H1 (cell line): ENCODE measurements around the gene SPDYE6. TPM values are rescaled to one million over a fixed set of nuclear protein-coding genes. Genes with fewer than 3 reads are reported as not detected.

ENCODE experiments used
- CTCF ChIA-PET: fragments of 300-600 bp; sonication (Branson Sonifier 250); formaldehyde crosslinking; loops from one replicate; lab custom pipeline; 2021; ENCODE audit not compliant: partially characterized antibody; lab: Charles Lee
- POLR2A ChIA-PET: fragments of 300-600 bp; sonication (Branson Sonifier 250); formaldehyde crosslinking; loops from one replicate; lab custom pipeline; 2021; ENCODE audit warnings: inconsistent platforms; ENCODE audit not compliant: partially characterized antibody; lab: Charles Lee
- DNase-seq, 2 experiments: peaks; one replicate each; pipeline versions ENCODE4 v3.0.0 to v3.0.0-alpha.2; 2010 to 2022; ENCODE audit warnings: low spot score in 2 of 2, low read depth in 1 of 2, mixed read lengths in 1 of 2
- FAIRE-seq: peaks from 2 replicates; lab custom pipeline; 2011; peaks lifted over from hg19 to GRCh38; lab: Jason Lieb, UNC
- H2AFZ ChIP-seq: 2 replicates; pipeline ENCODE4 v1.8.1; 2012; ENCODE audit warnings: low read length, inconsistent platforms
- H2AK5ac ChIP-seq: 2 replicates; pipeline ENCODE4 v1.6.1; 2013; ENCODE audit warnings: low read depth, low read length
- H2BK120ac ChIP-seq: replicated peaks from 2 replicates; pipeline ENCODE3; 2013; ENCODE audit warnings: low read depth, low read length, inconsistent platforms
- H2BK12ac ChIP-seq: 2 replicates; pipeline ENCODE4 v1.6.1; 2013; ENCODE audit warnings: low read depth, low read length
- H2BK15ac ChIP-seq: 2 replicates; pipeline ENCODE4 v1.6.1; 2013; ENCODE audit warnings: low read length
- H2BK20ac ChIP-seq: 2 replicates; pipeline ENCODE4 v1.6.1; 2013; ENCODE audit warnings: low read length
- H2BK5ac ChIP-seq: 2 replicates; pipeline ENCODE4 v1.6.1; 2013; ENCODE audit warnings: low read depth, low read length
- H3K14ac ChIP-seq: 2 replicates; pipeline ENCODE4 v1.6.1; 2013; ENCODE audit warnings: inconsistent platforms; ENCODE audit not compliant: insufficient read length
- H3K18ac ChIP-seq: 2 replicates; pipeline ENCODE4 v1.6.1; 2013; ENCODE audit warnings: low read length; ENCODE audit errors: extremely low read depth
- H3K23ac ChIP-seq: 2 replicates; pipeline ENCODE4 v1.6.1; 2013; ENCODE audit warnings: inconsistent platforms; ENCODE audit not compliant: insufficient read length
- H3K23me2 ChIP-seq: 2 replicates; pipeline ENCODE4 v1.6.1; 2013; ENCODE audit warnings: low read depth, low read length
- H3K27ac ChIP-seq: 2 replicates; pipeline ENCODE4 v1.6.1; 2011; ENCODE audit warnings: low read depth, low read length, inconsistent platforms
- H3K27me3 ChIP-seq, 4 experiments: replicated peaks in 1 of 4; 1 replicate in 1 of 4; 2 replicates in 3 of 4; pipeline versions ENCODE4 v1.6.1 to v1.8.1; 2011 to 2013; ENCODE audit warnings: low read length in 3 of 4, mild to moderate bottlenecking in 3 of 4, inconsistent platforms in 2 of 4, mixed read lengths in 2 of 4, moderate library complexity in 1 of 4; ENCODE audit not compliant: control insufficient read depth in 3 of 4, insufficient read depth in 3 of 4; ENCODE audit errors: extremely low read depth in 1 of 4
- H3K36me3 ChIP-seq, 4 experiments: 2 replicates each; pipeline versions ENCODE4 v1.6.1 to v1.8.1; 2011 to 2013; ENCODE audit warnings: mild to moderate bottlenecking in 4 of 4, low read length in 3 of 4, moderate library complexity in 2 of 4, control low read depth in 1 of 4, inconsistent platforms in 1 of 4; ENCODE audit not compliant: insufficient read depth in 4 of 4, control insufficient read depth in 2 of 4
- H3K4ac ChIP-seq: replicated peaks from 2 replicates; pipeline ENCODE3; 2013; ENCODE audit warnings: low read length, low read depth, mixed read lengths, inconsistent platforms; ENCODE audit not compliant: insufficient read length
- H3K4me1 ChIP-seq, 4 experiments: replicated peaks in 1 of 4; 1 replicate in 1 of 4; 2 replicates in 3 of 4; pipeline versions ENCODE4 v1.6.1 to v1.8.1; 2011 to 2013; ENCODE audit warnings: low read length in 3 of 4, inconsistent platforms in 2 of 4, mixed read lengths in 1 of 4; ENCODE audit not compliant: insufficient read depth in 4 of 4, control insufficient read depth in 3 of 4
- H3K4me2 ChIP-seq, 2 experiments: 2 replicates each; pipeline versions ENCODE4 v1.6.1 to v1.8.1; 2011 to 2013; ENCODE audit warnings: low read depth in 2 of 2, low read length in 2 of 2, control low read depth in 1 of 2, inconsistent platforms in 1 of 2, mild to moderate bottlenecking in 1 of 2; ENCODE audit not compliant: insufficient read depth in 1 of 2
- H3K4me3 ChIP-seq, 4 experiments: fragments of 200-600, 300-600 bp in 1 of 4; sonication (generic), shearing (Covaris generic), sonication (Bioruptor Twin) in 1 of 4; 2 replicates each; pipeline versions ENCODE4 v1.5.1 to v1.8.1; 2011 to 2016; ENCODE audit warnings: low read length in 4 of 4, low read depth in 3 of 4, control low read depth in 2 of 4, inconsistent platforms in 2 of 4, mild to moderate bottlenecking in 2 of 4, mixed read lengths in 1 of 4, moderate library complexity in 1 of 4; ENCODE audit not compliant: insufficient read depth in 2 of 4; ENCODE audit errors: extremely low read depth in 1 of 4
- H3K56ac ChIP-seq: replicated peaks from 2 replicates; pipeline ENCODE3; 2013; ENCODE audit warnings: low read depth, mild to moderate bottlenecking, mixed read lengths, low read length, inconsistent platforms; ENCODE audit not compliant: insufficient read length
- H3K79me1 ChIP-seq: 2 replicates; pipeline ENCODE4 v1.6.1; 2013; ENCODE audit warnings: low read depth, low read length, control low read depth
- H3K79me2 ChIP-seq, 2 experiments: 2 replicates each; pipeline versions ENCODE4 v1.6.1 to v1.8.1; 2012 to 2013; ENCODE audit warnings: low read length in 2 of 2, mild to moderate bottlenecking in 2 of 2, inconsistent platforms in 1 of 2; ENCODE audit not compliant: insufficient read depth in 2 of 2, control insufficient read depth in 1 of 2
- H3K9ac ChIP-seq, 4 experiments: replicated peaks in 1 of 4; 1 replicate in 1 of 4; 2 replicates in 3 of 4; pipeline versions ENCODE4 v1.6.1 to v1.8.1; 2011 to 2013; ENCODE audit warnings: low read depth in 3 of 4, low read length in 3 of 4, control low read depth in 2 of 4, mild to moderate bottlenecking in 2 of 4, moderate library complexity in 2 of 4, inconsistent platforms in 1 of 4; ENCODE audit errors: extremely low read depth in 1 of 4
- H3K9me3 ChIP-seq, 2 experiments: 2 replicates each; pipeline versions ENCODE4 v1.6.1 to v1.8.1; 2012 to 2013; ENCODE audit warnings: mild to moderate bottlenecking in 2 of 2, moderate library complexity in 2 of 2, control low read depth in 1 of 2, inconsistent platforms in 1 of 2, low read depth in 1 of 2, low read length in 1 of 2, mixed read lengths in 1 of 2; ENCODE audit not compliant: insufficient read depth in 2 of 2
- H4K20me1 ChIP-seq, 2 experiments: replicated peaks in 1 of 2; 2 replicates each; pipeline versions ENCODE3 to v1.8.1; 2011 to 2013; ENCODE audit warnings: inconsistent platforms in 2 of 2, low read length in 2 of 2, mild to moderate bottlenecking in 1 of 2; ENCODE audit not compliant: insufficient read depth in 2 of 2, control insufficient read depth in 1 of 2
- H4K5ac ChIP-seq: 2 replicates; pipeline ENCODE4 v1.6.1; 2013; ENCODE audit warnings: low read length, low read depth, mixed read lengths, inconsistent platforms; ENCODE audit not compliant: insufficient read length
- H4K8ac ChIP-seq: 2 replicates; pipeline ENCODE4 v1.8.0; 2013; ENCODE audit warnings: mild to moderate bottlenecking, moderate library complexity, low read length, inconsistent platforms; ENCODE audit not compliant: insufficient read depth; ENCODE audit errors: extremely low read depth
- H4K91ac ChIP-seq: replicated peaks from 2 replicates; pipeline ENCODE3; 2013; ENCODE audit warnings: low read length, mixed read lengths, inconsistent platforms; ENCODE audit not compliant: insufficient read length
- HDAC2 ChIP-seq, 2 experiments: fragments of 300-600 bp in 1 of 2; sonication (generic) in 1 of 2; IDR thresholded peaks; 2 replicates each; pipeline ENCODE4 v1.6.1; 2011 to 2012; ENCODE audit warnings: low read depth in 2 of 2, low read length in 2 of 2, mild to moderate bottlenecking in 2 of 2, moderate library complexity in 2 of 2, borderline replicate concordance in 1 of 2, inconsistent platforms in 1 of 2
- HDAC6 ChIP-seq: IDR thresholded peaks from one replicate; pipeline ENCODE4 v1.7.1; 2012; ENCODE audit warnings: low read depth, mild to moderate bottlenecking, inconsistent platforms, low read length, moderate library complexity
- KDM1A ChIP-seq: fragments of 200-600, 300-600 bp; sonication (generic); IDR thresholded peaks from 2 replicates; pipeline ENCODE4 v1.7.1; 2016; ENCODE audit warnings: mild to moderate bottlenecking, low read length, borderline replicate concordance
- WGBS, 2 experiments: shearing (Covaris generic) in 1 of 2; methylation state at CpG; one replicate each; pipeline versions ENCODE4 v1.1.6 to v1.1.7; 2013 to 2015; ENCODE audit warnings: low lambda C conversion rate in 2 of 2, mixed read lengths in 2 of 2, inconsistent platforms in 1 of 2, low coverage in 1 of 2, missing lambda C conversion rate in 1 of 2; ENCODE audit not compliant: insufficient replicate concordance in 2 of 2, insufficient coverage in 1 of 2, insufficient read length in 1 of 2; ENCODE audit errors: extremely low coverage in 1 of 2, missing lambda C conversion rate in 1 of 2; 5-methylcytosine and 5-hydroxymethylcytosine counted together
- polyA plus RNA-seq, 7 experiments: library from polyadenylated mRNA; depleted of rRNA in 3 of 7; stranded (reverse) in 5 of 7; unstranded in 2 of 7; fragments of >200 nt in 5 of 7; fragments of 200-250 nt in 2 of 7; gene quantifications; 1 replicate in 5 of 7; 2 replicates in 1 of 7; 4 replicates in 1 of 7; pipeline versions ENCODE4 v1.2.1 to v1.2.3, GENCODE V29; 2011 to 2013; ENCODE audit warnings: missing spikeins in 2 of 7, mixed read lengths in 2 of 7
- total RNA-seq: library from RNA; stranded (reverse); fragmentation: NEBNext Ultra II Directional; extraction: Animal tissue kit (Norgen Biotek cat#: 25700); gene quantifications from 2 replicates; pipeline ENCODE4 v1.2.1, GENCODE V29; 2021

The SPDYE6 gene
- total and polyA plus RNA-seq, 2 of the 8 experiments (the other 6 are each of a cell fraction or from before 2014, with no cell fraction given), result not detected

- H2BK120ac ChIP-seq, result no peak overlapping the region
- H4K8ac ChIP-seq, result no peak overlapping the region
- no peaks in the 10 kb centered on the region for H3K23me2 ChIP-seq
- H3K4me2 ChIP-seq, result no peak overlapping the region
- 96% methylated on average over 9 of the region's 9 CpGs; no CpG with 5 or more reads in 1 of the 2 experiments for WGBS, 2 experiments
- H4K20me1 ChIP-seq, result peaks cover 0 to 3% of the 10 kb centered on the region in 2 experiments
- H2AK5ac ChIP-seq, result no peak overlapping the region
- DNase-seq (no peak), FAIRE-seq (no peak)
- H3K27ac ChIP-seq, result no peak overlapping the region
- H3K18ac ChIP-seq, result no peak overlapping the region
- H3K9ac ChIP-seq, result no peak overlapping the region
- no peak overlapping the region for H4K91ac ChIP-seq
- H3K36me3 ChIP-seq, result peaks cover 2 to 5% (median 4%) of the 10 kb centered on the region in 4 experiments; a peak in 3 of 8 replicates
- H3K4me3 ChIP-seq, result no peak overlapping the region
- no peak overlapping the region for H3K4ac ChIP-seq
- H3K4me1 ChIP-seq, result peaks cover 5 to 13% (median 9%) of the 10 kb centered on the region in 4 experiments
- H3K23ac ChIP-seq, result no peak overlapping the region
- POLR2A ChIA-PET, result no interaction called here
- H3K79me2 ChIP-seq, result no peaks in the 10 kb centered on the region; a peak in 1 of 4 replicates
- H2AFZ ChIP-seq, result no peak overlapping the region
- no peak overlapping the region for H2BK15ac ChIP-seq
- CTCF ChIA-PET, result interaction anchor here (0.6 to 12.9 kb wide), 4 partner anchors 9 to 726 kb away, joined by 3 to 134 read pairs (median 8); no protein-coding TSS in a partner anchor
- H2BK5ac ChIP-seq, result no peak overlapping the region
- H3K27me3 ChIP-seq, result no peaks in the 10 kb centered on the region
- no peak overlapping the region for H3K56ac ChIP-seq
- no peak overlapping the region for H3K14ac ChIP-seq
- H3K79me1 ChIP-seq, result no peaks in the 10 kb centered on the region
- H4K5ac ChIP-seq, result no peak overlapping the region
- TF ChIP-seq HDAC6, result no peak
- TF ChIP-seq HDAC2 (IDR thresholded peaks at IDR 0.05; ENCODE audit: borderline replicate concordance in 1 of 2, low read depth in 2 of 2, low read length in 2 of 2), result peak in 1 of 2 experiments; percentile 47; a peak in 1 of 4 replicates
- TF ChIP-seq KDM1A, result peak; percentile 70; the same call in 1 of the 2 replicates
- no peaks in the 10 kb centered on the region for H3K9me3 ChIP-seq
- no peak overlapping the region for H2BK12ac ChIP-seq
- H2BK20ac ChIP-seq, result no peak overlapping the region
Observed at GRCh38 chr7:102310414-102310815, 45.8 kb downstream of the SPDYE6 start.
